GM19035 (cell line): ENCODE data around the gene CD300A.
"Not testable (repeated sequence)": the region's sequence is repeated elsewhere in the genome, so short reads cannot be mapped to it uniquely, and the experiment has no call there.

ENCODE experiments used
- ATAC-seq: cut with Tn5 transposase; IDR thresholded peaks from one replicate; pipeline ENCODE4 v1.9.1; 2021; ENCODE audit not compliant: unreplicated experiment

CD300A gene

GRCh38 chr17:74516561-74517328 lies 50.3 kb downstream of the CD300A start:
- ATAC-seq: no peak

GRCh38 chr17:74518413-74518981 lies 52.1 kb downstream of the CD300A start:
- ATAC-seq: not testable (repeated sequence)

GRCh38 chr17:74520016-74520434 lies 53.6 kb downstream of the CD300A start:
- ATAC-seq: no peak

GRCh38 chr17:74520790-74521480 lies 54.5 kb downstream of the CD300A start:
- no peak for ATAC-seq

GRCh38 chr17:74521701-74522201 lies 55.3 kb downstream of the CD300A start:
- ATAC-seq: no peak

GRCh38 chr17:74522381-74523105 lies 56.1 kb downstream of the CD300A start:
- no peak for ATAC-seq

- ATAC-seq: no peak
These were observed 56.9 kb downstream of the CD300A start for GRCh38 chr17:74523308-74523707.

- no peak for ATAC-seq
These were observed 58.4 kb downstream of the CD300A start for GRCh38 chr17:74524653-74525464.

- no peak for ATAC-seq
These were observed 59.0 kb downstream of the CD300A start for GRCh38 chr17:74525465-74525725.

- no peak for ATAC-seq
These were observed 59.4 kb downstream of the CD300A start for GRCh38 chr17:74525781-74526288.

- no peak for ATAC-seq
These were observed 60.2 kb downstream of the CD300A start for GRCh38 chr17:74526681-74527080.

- ATAC-seq: no peak
These were observed 60.6 kb downstream of the CD300A start for GRCh38 chr17:74527081-74527480.

- ATAC-seq: no peak
These were observed 61.3 kb downstream of the CD300A start for GRCh38 chr17:74527756-74528155.

GRCh38 chr17:74528491-74529199 lies 62.2 kb downstream of the CD300A start:
- ATAC-seq: no peak

- no peak for ATAC-seq
These were observed 62.8 kb downstream of the CD300A start for GRCh38 chr17:74529243-74529642.

- no peak for ATAC-seq
These were observed 64.4 kb downstream of the CD300A start for GRCh38 chr17:74530831-74531150.

GRCh38 chr17:74531231-74531761 lies 64.9 kb downstream of the CD300A start, which contains the start of gene CD300LB:
Gene CD300LB (minus strand): TSS chr17:74531475. CDS start chr17:74531350, 125 bp downstream.
- ATAC-seq: no peak

- no peak for ATAC-seq
These were observed 65.7 kb downstream of the CD300A start for GRCh38 chr17:74532115-74532514.
